ENCODE data around the gene PLPPR3.
"Not testable (repeated sequence)": the region's sequence is repeated elsewhere in the genome, so short reads cannot be mapped to it uniquely, and the experiment has no call there.

Gene PLPPR3

DNA sequence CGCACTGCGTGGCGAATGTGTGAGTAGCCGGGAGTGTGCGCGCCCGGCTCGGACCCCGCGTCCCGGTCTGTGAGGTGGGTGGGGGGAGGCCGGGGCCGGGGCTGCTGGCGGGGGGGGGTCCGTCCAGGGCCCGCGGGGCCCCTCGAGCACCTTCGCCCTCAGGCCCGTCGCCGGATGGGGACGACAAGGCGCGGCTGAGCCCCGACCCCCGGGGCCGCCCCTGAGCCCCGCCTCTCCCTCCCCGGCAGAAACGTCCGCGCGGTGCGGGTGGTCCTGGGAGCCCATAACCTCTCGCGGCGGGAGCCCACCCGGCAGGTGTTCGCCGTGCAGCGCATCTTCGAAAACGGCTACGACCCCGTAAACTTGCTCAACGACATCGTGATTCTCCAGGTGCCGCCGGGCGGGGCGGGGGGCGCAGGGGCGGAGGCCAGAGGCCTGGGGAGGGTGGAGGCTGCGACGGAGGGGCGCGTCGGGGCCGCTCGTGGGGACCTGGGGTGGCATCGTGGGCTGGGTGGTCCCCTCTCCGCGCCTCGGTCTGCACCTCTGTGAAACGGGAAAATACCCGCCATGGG is 31.3 kb upstream of the PLPPR3 start:
- DNase-seq, result no peak

DNA sequence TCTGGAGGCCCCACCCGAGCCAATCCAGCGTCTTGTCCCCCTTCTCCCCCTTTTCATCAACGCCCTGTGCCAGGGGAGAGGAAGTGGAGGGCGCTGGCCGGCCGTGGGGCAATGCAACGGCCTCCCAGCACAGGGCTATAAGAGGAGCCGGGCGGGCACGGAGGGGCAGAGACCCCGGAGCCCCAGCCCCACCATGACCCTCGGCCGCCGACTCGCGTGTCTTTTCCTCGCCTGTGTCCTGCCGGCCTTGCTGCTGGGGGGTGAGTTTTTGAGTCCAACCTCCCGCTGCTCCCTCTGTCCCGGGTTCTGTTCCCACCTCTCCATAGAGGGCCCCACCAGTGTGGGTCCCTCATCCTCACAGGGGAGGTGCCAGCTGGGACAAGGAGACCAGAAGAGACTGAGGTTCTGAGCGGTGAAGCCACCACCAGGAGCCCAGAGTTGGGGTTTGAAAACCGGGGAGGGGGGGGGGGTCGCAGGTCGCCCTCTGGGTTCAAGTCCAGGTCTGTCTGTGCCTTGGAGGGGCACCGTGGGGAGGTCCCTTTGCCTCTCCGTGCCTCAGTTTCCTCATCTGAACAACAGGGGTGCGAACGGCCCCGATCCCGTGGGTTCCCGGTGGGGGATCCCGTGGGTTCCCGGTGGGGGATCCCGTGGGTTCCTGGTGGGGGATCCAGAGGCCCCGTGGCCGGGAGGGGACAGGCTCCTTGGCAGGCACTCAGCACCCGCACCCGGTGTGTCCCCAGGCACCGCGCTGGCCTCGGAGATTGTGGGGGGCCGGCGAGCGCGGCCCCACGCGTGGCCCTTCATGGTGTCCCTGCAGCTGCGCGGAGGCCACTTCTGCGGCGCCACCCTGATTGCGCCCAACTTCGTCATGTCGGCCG is 30.6 kb upstream of the PLPPR3 start, which contains the start of gene ELANE:
Gene ELANE (plus strand): TSS at position 168 of the 878 bp plus-strand sequence. CDS start 26 bp downstream, at position 194.
- DNase-seq, result no peak

DNA sequence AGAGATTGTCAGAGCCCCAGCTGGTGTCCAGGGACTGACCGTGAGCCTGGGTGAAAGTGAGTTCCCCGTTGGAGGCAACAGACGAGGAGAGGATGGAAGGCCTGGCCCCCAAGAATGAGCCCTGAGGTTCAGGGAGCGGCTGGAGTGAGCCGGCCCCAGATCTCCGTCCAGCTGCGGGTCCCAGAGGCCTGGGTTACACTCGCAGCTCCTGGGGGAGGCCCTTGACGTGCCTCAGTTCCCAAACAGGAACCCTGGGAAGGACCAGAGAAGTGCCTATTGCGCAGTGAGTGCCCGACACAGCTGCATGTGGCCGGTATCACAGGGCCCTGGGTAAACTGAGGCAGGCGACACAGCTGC is 29.2 kb upstream of the PLPPR3 start:
- DNase-seq, result no peak

DNA sequence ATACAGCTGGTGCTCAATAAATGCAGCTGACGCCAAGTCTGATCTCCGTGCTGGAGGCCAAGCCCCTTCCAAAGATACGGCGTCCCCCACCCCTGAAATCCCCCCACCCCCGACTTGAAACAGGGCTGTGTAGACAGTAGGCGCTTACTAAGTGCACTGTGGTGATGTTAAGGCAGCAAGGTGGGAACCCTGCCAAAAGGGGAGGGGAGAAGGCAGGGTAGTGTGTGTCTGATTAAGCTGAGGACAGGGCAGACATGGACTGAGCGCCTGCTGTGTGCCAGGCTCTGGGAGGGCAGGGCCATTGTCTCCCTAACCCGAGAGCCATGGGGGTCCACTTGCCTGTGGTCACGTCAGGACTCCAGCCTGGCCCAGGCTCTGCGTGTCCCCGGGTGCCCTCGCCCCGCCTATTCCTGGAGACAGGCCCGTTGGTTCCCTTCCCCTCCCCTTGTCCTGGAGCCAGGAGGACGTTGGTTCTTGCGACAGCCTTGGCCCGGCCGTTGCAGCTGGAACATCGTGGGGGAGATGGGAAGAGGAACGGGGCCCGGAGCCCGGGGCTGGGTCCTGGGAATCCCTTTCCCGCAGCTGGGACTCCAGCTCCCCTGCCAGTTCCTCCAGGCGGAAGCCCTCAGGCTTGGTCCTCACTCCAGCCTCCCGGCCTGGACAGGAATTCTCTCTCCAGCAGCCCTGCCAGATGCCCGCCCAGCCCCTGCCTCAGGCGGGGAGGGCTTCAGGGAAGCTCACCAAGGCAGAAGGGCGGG is 28.6 kb upstream of the PLPPR3 start:
- no peak for DNase-seq

DNA sequence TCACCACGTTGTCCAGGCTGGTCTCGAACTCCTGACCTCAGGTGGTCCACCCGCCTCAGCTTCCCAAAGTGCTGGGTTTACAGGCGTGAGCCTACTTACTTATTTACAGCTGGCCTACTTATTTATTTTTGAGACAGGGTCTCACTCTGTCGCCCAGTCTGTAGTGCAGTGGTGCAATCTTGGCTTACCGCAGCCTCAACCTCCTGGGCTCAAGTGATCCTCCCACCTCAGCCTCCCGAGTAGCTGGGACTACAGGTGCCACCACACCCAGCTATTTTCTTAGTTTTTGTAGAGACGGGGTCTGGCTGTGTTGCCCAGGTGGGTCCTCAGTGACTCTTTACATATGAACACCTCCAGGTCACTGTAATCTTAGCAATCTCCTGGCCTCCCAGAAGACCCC is 27.4 kb upstream of the PLPPR3 start:
- not testable (repeated sequence) for DNase-seq

DNA sequence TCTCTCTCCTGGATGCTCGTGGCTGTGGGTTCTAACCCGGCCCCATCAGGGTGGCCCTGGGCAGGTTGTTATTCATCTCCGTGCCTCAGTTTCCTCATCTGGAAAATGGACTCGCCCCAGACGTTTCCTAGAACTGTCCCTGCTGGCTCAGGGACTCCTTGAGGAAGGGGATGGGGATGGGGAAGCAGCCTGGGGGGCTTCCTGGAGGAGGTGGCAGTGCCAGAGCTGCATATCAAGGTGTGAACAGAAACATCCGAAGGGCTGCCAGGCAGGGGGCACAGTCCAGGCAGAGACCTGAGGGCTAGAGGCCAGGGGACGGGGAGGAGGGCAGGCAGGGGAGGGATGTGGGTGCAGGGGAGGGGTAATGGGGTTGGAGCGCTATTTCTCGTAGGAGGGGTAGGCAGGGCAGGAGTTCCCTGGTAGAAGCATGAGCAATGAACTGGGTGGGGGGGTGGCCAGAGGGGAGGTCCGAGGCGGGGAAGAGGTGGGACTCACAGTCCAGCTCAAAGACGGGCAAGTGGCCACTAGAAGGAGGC is 26.7 kb upstream of the PLPPR3 start:
- no peak for DNase-seq

DNA sequence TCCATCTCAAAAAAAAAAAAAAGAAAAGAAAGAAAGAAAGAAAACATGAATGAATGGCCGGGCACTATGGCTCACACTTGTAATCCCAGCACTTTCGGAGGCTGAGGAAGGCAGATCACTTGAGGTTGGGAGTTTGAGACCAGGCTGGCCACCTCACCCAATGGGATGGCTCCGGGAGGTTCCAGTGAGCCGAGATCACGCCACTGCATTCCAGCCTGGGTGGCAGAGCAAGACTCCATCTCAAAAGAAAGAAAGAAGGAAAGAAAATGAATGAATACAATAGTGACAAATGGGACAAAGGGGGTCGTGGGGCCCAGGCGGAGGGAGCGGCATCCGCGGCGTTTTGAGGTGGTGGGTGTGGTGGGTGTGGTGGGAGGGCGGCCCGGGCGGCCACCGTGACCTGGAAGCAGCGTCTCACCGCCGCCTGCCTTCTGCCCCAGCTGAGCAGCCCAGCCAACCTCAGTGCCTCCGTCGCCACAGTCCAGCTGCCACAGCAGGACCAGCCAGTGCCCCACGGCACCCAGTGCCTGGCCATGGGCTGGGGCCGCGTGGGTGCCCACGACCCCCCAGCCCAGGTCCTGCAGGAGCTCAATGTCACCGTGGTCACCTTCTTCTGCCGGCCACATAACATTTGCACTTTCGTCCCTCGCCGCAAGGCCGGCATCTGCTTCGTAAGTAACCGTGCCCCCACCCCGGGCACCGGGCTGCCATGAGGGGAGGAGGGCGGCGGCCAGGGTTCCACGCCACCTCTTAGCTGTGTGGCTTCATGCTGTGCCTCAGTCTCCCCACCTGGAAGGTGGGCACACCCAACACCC is 24.2 kb upstream of the PLPPR3 start:
- DNase-seq, result no peak

DNA sequence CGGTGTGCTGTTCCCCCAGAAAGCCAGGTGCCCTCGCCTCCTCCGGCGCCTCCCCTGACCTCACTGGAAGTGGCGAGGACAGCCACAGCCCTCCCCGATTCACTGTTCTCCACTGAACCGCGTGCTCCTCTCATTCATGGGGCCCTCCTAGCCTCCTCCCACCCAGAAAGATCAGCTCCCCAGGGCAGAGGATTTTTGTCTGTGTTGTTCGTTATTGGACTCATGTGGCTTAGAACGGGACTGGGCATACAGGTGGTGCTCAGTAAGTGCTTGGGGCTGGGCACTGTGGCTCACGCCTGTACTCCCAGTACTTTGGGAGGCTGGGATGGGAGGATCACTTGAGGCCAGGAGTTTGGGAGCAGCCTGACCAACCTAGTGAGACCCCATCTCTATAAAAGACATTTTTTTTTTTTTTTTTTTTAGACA is 22.8 kb upstream of the PLPPR3 start:
- DNase-seq, result no peak

DNA sequence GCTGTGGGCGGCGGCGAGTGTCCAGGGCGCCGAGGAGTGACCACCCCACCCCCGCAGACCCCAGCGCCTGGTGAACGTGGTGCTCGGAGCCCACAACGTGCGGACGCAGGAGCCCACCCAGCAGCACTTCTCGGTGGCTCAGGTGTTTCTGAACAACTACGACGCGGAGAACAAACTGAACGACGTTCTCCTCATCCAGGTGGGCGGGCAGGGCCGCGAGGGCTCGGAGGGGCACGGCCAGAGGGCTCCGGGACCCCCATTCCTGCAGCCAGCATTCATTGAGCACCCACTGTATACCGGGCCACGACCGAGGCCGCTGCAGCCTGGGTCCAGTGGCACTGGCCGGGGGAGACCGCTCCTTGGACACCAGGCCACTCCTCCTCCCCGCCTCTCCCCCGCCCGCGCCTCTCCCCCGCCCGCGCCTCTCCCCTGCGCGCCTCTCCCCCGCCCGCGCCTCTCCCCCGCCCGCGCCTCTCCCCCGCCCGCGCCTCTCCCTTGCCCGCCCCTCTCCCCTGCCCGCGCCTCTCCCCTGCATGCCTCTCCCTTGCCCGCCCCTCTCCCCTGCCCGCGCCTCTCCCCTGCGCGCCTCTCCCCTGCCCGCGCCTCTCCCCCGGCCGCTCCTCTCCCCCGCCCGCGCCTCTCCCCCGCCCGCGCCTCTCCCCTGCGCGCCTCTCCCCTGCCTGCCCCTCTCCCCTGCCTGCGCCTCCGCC is 22.2 kb upstream of the PLPPR3 start:
- DNase-seq, result no peak

DNA sequence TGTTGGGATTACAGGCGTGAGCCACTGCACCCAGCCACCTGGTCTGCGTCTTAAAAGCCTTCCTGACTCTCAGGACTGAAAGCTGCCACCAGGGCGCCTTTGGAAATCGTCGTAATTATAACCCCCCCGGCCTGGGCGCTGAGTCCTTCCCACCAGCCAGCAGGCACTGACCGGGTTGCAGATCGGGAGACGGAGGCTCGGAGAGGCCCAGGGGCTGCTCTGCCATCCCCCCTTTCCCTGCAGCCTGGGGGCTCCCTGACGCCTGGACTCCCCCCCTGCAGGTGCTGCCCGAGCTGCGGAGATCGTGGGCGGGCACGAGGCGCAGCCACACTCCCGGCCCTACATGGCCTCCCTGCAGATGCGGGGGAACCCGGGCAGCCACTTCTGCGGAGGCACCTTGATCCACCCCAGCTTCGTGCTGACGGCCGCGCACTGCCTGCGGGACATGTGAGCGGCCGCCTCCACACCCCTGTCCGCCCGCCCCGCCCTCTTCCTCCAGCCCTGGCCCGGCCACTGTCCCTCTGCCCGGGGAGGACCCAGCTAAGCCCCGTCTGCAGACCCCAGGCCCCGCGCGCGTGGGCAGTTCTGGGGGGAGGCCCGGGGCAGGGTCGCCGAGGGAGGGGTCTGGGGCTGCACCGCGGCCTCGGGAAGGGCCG is 21.6 kb upstream of the PLPPR3 start:
- no peak for DNase-seq

DNA sequence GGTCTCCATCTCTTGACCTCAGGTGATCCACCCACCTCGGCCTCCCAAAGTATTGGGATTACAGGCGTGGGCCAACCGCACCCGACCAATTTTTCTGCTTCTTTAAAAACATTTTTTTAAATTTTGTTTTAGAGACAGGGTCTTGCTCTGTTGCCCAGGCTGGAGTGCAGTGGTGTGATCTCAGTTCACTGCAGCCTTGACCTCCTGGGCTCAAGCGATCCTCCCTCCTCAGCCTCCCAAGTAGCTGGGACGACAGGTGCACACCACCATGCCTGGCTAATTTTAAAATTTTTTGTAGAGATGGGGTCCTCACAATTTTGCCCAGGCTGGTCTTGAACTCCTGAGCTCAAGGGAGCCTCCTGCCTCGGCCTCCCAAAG is 21.0 kb upstream of the PLPPR3 start:
- DNase-seq, result not testable (repeated sequence)

DNA sequence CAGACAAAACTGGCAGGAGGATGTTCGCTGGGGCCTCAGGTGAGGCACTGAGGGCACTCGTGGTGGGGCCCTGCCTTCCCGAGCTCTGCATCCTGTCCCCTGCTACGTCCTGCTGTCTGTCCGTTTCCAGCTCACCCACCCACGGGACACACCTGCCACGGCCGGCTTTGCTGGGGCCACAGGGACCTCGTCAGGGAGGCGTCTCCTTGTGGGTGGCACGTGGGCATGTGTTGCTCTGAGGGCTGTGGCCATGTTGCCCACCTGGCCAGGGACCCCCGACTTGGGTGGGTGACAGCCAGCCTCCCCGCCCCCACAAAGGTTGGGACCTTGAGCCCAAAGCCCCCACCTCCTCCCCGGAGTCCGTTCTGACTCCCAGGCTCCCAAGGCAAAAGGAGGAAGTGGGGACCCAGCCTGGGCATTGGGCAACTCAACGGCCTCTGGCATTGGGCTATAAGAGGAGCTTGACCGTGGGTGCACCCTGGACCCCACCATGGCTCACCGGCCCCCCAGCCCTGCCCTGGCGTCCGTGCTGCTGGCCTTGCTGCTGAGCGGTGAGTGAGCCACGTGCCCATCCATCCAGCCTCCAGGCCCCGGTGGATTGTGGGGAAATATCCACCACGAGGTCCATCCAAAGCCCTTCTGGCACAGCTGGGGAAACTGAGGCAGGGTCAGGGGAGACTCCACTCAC is 18.9 kb upstream of the PLPPR3 start, which contains the start of gene PRTN3:
Gene PRTN3 (plus strand): TSS at position 481 of the 688 bp plus-strand sequence. CDS start 10 bp downstream, at position 491.
- DNase-seq, result no peak

DNA sequence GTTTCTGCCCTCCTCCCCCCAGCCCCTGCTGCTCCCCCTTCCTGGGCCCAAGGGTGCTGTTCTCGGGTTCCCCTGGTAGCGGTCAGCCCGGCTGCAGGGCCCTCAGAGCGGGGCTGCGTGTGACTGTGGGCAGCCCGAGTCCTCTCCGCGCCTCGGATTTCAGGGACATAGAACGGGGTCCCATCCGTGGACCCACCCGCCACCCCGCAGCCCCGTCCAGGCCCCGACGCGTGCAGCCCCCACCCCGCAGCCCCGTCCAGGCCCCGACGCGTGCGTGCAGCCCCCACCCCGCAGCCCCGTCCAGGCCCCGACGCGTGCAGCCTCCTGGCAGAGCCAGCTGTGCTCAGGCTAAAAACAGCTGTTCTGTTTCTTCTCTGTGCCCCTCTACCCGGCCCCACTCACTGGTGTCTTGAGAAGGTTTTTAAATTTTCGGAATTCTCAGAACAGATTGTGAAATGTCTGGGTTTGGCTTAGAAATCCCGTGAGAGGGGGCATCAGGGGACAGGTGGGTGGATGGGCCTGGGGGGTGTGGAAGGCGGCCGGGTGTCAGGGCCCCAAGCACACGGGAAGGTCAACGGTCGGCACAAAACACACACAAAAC is 13.6 kb upstream of the PLPPR3 start:
- no peak for DNase-seq

DNA sequence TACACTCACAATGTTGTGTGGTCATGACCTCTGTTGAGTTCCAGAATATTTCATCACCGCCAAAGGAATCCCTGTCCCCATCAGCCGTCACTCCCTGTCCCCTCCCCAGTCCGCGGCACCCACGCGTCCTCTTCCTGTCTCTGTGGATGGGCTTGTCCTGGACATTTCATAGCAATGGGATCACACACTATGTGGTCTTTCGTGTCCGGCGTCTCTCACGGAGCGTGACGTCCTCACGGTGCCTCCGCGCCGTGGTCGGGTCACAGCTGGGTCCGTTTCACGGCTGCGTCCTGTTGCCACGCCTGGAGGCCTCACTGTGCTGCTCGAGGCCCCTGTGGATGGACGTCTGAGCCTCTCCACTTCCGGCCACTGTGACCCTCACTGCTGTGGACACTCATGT is 12.5 kb upstream of the PLPPR3 start:
- no peak for DNase-seq

DNA sequence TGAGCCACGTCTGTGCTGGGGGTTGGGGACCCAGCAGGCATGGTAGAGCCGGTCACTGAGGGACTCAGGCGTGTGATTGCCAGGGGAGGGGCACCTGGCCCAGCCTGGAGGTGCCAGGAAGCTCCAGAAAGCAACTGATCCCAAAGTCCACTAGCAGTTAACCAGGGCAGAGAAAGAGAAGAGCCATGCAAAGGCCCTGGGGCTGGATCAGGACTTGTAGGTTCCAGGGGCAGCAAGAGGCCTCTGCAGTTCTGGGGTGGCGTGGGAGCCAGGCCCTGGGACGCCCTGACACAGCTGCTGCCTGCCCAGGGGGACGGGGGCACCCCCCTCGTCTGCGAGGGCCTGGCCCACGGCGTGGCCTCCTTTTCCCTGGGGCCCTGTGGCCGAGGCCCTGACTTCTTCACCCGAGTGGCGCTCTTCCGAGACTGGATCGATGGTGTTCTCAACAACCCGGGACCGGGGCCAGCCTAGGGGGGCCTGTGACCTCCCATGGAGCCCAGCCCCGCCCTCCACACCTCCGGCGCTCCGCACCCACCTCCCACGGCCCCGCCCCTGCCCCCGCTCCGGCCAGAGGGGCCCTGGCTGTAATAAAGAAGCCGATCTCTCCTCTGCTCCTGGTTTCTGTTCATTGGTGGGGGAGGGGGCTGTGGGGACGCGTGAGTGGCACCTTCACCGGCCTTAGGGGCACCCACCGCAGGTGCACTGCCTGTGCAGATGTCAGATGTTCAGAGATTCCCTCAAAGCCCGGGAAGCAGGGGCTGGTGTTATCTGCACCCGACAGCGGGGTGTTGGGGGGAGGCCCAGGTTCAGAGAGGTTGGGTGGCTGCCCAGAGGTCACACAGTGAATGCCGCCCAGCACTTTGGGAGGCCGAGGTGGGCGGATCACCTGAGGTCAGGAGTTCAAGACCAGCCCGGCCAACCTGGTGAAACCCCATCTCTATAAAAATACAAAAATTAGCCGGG is 9.9 kb upstream of the PLPPR3 start:
- DNase-seq, result no peak

DNA sequence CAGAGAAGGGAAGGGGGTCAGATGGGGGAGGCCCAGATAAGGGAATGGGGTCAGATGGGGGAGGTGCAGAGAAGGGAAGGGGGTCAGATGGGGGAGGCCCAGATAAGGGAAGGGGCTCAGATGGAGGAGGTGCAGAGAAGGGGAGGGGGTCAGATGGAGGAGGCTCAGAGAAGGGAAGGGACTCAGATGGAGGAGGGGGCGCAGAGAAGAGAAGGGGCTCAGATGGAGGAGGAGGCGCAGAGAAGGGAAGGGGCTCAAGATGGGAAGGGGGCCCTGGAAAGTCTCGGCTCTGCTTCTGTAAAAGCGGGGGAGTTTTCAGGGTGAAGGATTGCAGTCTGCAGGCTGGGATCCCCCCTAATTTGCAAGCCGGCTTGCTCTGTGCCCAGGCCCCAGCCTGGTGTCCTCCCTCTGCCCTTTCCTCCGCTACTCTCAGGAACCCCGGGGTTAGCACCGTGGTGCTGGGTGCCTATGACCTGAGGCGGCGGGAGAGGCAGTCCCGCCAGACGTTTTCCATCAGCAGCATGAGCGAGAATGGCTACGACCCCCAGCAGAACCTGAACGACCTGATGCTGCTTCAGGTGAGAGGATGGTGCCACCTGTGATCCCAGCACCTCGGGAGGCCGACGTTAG is 7.5 kb upstream of the PLPPR3 start:
- DNase-seq, result no peak

DNA sequence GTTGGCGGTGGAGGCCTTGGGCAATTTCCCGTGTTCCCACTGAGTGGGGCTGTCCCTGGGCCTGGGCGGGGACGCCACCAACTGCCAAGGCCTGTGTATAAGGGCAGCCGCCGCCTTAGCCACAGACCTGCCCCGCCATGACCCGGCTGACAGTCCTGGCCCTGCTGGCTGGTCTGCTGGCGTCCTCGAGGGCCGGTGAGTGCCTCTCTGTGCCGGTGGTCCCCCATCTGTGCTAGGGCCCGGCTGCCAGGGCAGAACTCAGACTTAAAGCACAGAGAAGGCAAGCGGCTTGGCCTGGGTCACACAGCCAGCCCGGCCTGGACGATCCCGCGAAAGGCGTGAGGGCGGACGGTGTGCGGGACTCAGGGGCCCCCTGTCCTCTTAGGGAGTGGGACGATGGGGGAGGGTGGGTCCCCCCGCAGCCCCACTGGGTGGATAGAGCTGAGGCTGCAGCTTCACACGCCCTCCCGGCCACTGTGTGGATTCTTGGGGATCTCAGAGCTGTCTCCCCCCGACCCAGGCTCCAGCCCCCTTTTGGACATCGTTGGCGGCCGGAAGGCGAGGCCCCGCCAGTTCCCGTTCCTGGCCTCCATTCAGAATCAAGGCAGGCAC is 6.1 kb upstream of the PLPPR3 start, which contains the start of gene AZU1:
Gene AZU1 (plus strand): TSS at position 128 of the 612 bp plus-strand sequence. CDS start 10 bp downstream, at position 138.
- DNase-seq, result no peak

DNA sequence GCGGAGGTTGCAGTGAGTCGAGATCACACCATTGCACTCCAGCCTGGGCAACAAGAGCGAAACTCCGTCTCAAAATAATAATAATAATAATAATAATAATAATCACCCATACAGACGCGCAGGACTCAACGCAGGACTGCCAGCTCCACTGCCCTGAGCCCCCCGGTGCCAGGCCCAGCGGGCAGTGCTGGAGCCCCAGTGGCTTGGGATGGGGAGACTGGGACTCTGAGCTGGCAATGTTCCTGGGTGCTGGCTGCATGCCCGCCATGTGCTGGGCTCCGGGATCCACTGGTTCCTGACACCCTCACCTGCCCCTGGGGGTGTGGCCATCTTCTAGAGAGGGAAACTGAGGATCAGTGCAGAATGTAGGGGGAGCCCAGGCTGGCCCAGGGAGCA is 5.6 kb upstream of the PLPPR3 start:
- DNase-seq, result no peak

Measured in activated CD4-positive, alpha-beta T cell treated with anti-CD3 and anti-CD28 coated beads, Interleukin-2, amount 50 U/mL, for 48 hours (primary cell).